HG02798 (cell line): ENCODE results near the gene NOC2L.

Experiments
- ATAC-seq: cut with Tn5 transposase; IDR thresholded peaks from one replicate; pipeline ENCODE4 v1.9.1; 2021; ENCODE audit warnings: mild to moderate bottlenecking; ENCODE audit not compliant: unreplicated experiment, poor library complexity

Gene NOC2L

GRCh38 chr1:975896-976683, 17.0 kb upstream of the NOC2L start:
- ATAC-seq: peak; percentile 49

- ATAC-seq: no peak
These were observed 16.3 kb upstream of the NOC2L start for GRCh38 chr1:975365-975764.

DNA sequence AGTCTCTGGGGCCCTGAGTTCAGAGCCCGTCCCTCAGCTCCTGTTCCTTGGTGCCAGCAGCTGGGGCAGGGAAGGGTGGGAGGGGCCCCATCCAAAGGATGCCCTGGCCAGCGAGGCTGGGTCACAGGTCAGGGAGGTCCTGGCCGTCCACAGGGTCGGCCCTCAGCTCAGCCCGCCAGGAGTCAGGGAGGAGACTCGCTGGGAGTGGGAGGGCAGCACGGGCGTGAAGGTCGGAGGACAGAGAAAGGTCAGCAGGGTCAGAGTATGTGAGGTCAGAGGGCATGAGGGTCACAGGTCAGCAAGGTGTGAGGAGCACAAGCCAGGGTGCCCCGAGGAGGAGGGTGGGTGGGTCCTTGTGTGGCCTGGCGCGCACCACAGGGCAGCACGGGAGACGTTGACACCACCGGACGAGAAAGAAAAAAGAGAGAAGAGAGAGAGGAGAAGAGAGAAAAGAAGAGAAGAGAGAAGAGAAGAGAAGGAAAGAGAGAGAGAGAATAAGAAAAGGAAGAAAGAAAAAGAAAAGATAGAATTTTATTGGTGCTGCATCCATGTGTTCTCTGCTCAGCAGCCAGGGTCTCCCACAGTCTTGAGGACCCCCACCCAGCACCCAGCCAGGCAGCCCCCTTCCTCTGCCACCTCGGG, 15.8 kb upstream of the NOC2L start:
- ATAC-seq: no peak

DNA sequence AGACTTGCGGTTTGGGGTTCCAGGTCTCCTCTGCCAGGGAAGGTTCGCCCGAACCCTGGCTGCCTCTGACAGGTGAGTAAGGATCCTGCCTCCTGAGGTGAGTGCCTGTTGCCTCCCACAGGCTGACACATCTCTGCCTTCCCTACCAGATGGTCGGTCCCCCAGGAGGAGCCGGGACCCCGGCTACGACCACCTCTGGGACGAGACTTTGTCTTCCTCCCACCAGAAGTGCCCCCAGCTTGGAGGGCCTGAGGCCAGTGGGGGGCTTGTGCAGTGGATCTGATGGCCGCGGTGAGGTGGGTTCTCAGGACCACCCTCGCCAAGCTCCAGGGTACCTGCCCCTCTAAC, 15.2 kb upstream of the NOC2L start:
- no peak for ATAC-seq

DNA sequence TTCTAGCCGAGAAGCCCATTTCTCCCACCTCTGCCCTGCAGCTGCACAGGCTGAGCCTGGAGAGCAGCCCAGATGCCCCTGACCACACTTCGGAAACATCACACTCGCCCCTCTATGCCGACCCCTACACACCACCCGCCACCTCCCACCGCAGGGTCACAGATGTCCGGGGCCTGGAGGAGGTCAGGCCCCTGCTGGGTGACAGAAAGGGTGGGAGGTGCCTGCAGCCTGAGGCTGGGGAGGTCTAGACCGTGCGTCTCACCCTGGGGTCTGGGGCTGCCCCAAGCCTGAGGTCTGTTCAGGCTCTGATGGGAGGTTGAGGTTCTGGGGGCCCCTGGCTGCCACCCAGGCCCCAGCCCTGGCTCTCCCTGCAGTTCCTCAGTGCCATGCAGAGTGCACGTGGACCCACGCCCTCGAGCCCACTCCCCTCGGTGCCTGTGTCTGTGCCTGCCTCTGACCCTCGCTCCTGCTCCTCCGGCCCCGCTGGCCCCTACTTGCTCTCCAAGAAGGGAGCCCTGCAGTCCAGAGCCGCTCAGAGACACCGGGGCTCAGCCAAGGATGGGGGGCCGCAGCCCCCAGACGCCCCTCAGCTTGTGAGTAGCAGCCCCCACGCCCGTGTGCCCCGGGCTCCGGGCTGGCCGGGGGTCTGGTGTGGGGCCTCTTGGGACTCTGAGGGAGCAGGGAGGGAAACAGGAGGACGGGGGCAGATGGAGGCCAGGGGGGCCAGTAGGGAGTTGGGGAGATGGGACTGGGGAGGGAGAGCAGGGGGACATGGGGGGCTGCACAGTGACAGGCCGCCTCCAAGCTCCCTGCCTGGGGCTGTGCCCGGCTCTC, 14.6 kb upstream of the NOC2L start:
- no peak for ATAC-seq

DNA sequence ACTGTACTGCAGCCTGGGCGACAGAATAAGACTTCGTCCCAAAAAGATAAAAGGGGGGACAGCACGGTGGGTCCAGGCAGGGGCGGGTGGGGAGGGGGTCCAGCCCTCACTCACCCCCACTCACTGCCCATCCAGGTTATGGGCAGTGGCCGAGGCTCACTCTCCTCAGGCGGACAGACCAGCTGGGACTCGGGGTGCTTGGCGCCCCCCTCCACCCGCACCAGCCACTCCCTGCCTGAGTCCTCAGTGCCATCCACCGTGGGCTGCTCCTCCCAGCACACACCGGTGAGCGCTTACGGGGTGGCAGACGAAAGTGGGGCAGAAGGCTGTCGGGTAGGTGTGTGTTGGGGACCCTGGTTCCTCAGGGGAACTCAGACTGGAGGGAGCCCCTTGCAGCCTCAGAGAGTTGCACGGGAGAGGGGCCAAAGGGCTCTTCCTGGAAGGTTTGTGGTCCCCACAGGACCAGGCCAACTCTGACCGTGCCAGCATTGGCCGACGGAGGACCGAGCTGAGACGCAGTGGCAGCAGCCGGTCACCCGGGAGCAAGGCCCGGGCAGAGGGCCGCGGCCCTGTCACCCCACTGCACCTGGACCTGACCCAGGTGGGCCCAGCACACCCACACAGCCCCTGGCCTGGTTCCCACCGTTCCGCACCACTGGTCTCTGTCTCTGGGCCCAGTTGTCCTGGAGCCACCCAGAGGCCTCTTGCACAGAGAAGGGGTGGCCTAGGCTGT, 13.8 kb upstream of the NOC2L start:
- no peak for ATAC-seq

DNA sequence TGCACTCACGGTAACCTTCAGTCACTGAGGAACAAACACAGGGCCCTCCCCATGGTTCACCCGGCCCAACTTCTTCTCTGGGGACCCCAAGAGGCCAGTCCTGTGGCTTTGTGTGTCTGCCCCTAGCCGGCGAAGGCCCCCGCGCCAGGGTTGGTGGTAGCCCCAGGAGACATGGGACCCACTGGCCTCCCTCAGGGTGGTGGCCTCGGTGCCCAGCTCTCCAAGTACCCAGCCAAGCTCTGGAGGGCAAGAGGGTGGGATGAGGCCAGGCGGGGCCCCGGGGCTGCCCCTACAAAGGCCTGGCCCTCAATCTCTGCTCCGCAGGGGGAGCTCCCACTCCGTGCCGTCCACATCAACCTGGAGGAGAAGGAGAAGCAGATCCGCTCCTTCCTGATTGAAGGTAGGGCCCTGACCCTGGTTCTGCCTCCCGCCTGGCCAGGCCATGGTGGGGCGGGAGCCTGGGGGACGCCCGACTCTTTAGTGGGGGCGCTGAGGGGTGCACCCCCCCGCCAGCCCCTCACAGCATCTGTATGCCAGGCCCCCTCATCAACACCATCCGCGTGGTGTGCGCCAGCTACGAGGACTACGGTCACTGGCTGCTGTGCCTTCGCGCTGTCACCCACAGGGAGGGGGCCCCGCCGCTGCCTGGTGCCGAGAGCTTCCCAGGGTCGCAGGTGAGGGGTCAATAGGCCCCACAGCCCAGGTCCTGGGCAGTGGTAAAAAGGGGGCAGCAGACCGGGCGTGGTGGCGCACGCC, 12.9 kb upstream of the NOC2L start:
- ATAC-seq: no peak

GRCh38 chr1:970973-971730, 12.1 kb upstream of the NOC2L start:
- ATAC-seq: no peak

GRCh38 chr1:970242-970972, 11.4 kb upstream of the NOC2L start:
- no peak for ATAC-seq

- ATAC-seq: no peak
These were observed 10.3 kb upstream of the NOC2L start for GRCh38 chr1:969260-969855.

DNA sequence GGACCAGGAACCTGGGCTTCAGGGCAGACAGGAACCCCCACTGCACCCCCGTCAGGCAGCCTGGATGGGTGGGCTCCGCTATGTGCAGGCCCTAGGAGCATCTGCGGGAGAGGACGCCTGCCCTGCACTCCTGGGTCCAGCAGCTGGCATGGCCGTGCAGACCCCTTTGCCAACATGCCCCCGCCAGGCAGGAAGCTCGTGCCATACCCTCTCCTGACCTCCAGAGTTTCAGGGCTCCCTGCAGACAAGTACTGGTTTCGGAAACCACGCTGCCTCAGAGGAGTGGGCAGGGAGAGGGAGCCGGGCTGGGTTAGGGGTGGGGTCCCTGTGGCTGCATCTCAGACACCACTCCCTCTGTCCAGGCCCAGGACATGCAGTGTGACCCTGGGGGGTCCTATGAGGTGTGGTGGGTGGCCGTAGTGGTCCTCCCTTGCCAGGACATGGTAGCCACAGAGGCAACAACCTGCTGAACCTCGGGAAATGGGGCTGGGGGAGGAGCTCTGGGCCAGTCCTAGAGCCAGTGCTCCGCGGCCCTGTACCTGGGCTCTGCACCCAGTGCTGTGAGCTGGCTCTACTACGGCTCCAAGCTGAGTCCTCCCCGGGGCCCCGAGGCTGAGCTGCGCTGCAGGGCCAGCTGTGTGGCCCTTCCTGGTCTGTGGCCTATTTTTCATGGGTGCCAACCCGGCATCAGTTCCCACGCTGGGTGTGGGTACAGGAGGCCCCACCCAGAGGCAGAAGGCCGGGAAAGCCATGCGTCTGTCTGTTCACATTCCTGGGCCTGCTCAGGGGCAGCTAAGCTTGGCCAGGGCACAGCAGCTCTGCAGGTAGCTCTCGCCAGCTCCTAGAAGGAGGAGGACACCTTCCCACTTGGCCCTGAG, 8.6 kb upstream of the NOC2L start:
- ATAC-seq: no peak

- peak; percentile 54 for ATAC-seq
These were observed 7.7 kb upstream of the NOC2L start for GRCh38 chr1:966704-967300.

DNA sequence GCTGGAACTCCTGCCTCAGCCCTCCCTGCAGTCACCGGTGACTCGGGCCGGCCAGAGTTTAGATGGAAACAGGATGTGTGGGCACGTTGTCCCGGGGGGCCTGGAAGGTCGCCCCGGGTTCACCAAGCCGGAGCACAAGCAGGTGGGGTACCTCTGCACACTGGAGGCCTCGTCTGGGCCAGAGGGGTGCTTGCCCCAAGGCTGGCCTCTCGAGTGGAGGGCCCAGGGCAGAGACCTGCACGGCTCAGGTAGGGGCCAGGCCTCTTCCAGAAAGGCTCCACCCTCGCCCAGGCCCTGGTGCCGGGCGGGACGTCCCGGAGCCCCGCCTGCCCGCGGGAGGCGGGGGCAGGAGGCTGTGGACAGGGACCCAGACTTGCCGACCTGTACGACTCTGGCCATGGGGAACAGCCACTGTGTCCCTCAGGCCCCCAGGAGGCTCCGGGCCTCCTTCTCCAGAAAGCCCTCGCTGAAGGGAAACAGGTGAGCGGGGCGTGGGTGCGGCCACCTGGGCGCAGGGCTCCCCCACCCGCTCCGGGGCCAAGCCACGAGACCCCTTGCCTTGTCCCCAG, 7.2 kb upstream of the NOC2L start, which contains the start of gene PLEKHN1:
Gene PLEKHN1, plus strand, starts transcription at position 348 of the 569 bp plus-strand sequence. Its CDS starts 50 bp downstream, at position 398.
- peak; percentile 28 for ATAC-seq

DNA sequence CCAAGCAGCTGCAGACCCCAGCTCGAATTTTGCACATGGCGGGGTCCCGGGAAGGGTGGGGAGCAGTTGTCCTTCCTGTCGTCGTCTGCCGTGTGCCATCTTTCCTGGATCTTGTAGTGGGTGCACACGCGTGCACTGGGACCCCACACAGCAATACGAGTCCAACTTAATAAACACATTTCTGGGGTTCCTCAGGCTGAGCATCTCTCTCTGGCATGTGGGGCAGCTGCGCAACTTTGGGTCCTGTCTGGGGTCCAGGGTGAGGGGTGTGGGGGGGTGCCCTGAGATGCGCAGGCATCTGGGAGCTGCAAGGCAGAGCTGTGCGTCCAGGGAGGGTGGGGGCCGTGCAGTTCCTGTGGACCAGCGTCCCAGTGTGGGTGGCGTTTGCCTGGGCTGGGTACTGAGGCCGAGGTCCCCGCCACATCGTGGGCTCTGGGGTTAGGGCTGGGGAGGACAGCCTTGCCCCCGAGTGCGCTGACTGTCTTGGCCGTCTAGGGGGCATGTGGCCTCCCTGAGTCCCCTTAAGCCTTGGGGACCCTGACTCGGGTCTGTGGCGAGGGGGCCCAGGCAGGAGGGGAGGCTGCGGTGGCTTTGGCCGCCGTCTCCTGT, 6.6 kb upstream of the NOC2L start:
- no peak for ATAC-seq

GRCh38 chr1:964691-965525, 5.9 kb upstream of the NOC2L start:
- ATAC-seq: no peak
